Activated naive CD8-positive, alpha-beta T cell treated with anti-CD3 and anti-CD28 coated beads for 36 hours (primary cell): ENCODE measurements around the gene RUNX1. TPM values are rescaled to one million over a fixed set of nuclear protein-coding genes. Genes with fewer than 3 reads are reported as not detected.
A peak's percentile ranks its signal among the peaks of the same experiment; 100 is the strongest.

ENCODE experiments used
- DNase-seq: peaks from one replicate; pipeline ENCODE4 v3.0.0; 2021
- H3K27ac Mint-ChIP-seq: one replicate; pipeline ENCODE4 v1.8.0; 2022; ENCODE audit warnings: mild to moderate bottlenecking, moderate library complexity, mixed read lengths
- H3K27me3 Mint-ChIP-seq: one replicate; pipeline ENCODE4 v1.8.0; 2022; ENCODE audit warnings: mild to moderate bottlenecking, mixed read lengths
- H3K36me3 Mint-ChIP-seq: one replicate; pipeline ENCODE4 v1.8.0; 2021; ENCODE audit warnings: mild to moderate bottlenecking, mixed read lengths
- H3K4me1 Mint-ChIP-seq: one replicate; pipeline ENCODE4 v1.8.0; 2021; ENCODE audit warnings: mixed read lengths
- H3K4me3 Mint-ChIP-seq: one replicate; pipeline ENCODE4 v1.8.0; 2022; ENCODE audit warnings: mild to moderate bottlenecking, moderate library complexity, mixed read lengths
- H3K9me3 Mint-ChIP-seq: one replicate; pipeline ENCODE4 v1.8.0; 2022; ENCODE audit warnings: mixed read lengths
- total RNA-seq, 2 experiments: library from RNA; stranded (reverse); gene quantifications; one replicate each; pipeline ENCODE4 v1.2.3, GENCODE V29; 2021

Gene RUNX1
- total RNA-seq, 2 experiments from 2014 or later = 16.6 to 18.0 TPM

DNA sequence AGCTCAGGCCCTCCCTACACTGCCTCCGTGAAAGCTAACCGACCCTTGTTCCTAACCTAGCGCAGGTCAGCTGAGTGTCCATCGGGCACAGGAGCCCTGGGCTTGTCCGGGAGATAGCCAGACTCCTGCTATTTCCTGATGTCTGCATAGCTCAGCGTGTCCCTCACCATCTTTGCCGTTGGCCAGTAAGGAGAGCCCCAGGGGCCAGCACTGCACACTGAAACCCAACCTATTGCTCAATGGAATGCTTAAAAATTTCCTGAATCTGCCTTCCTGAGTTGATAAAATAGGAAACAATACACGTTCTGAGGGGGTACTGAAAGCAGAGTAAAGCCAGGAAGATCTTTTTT, 2.2 kb downstream of the RUNX1 start:
- Mint-ChIP-seq H3K4me1 (peaks cover 96% of the 10 kb centered on the region), H3K9me3 (no peaks in the 10 kb centered on the region), H3K27me3 (peaks cover 5% of the 10 kb centered on the region), H3K4me3 (peak overlapping the region; percentile 92), H3K27ac (peak overlapping the region; percentile 91), H3K36me3 (peaks cover 13% of the 10 kb centered on the region)
- no peak for DNase-seq

DNA sequence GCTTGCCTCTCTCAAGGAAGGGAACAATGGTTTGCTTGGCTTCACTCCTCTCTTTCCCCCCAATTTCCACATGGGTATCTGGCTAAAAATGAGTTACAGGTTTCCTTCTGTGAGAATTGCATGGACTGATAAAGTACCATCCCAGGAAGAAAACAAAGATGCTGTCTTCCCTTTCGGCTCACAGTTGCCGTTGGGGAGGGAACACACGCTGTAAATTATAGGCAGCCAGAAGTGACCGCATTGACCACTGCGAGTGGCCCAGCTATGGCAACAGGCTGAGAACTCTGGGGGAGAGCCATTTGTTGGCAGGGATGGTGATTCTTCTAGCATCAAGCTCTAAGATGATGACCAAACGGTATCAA, 2.9 kb downstream of the RUNX1 start:
- no peaks in the 10 kb centered on the region for H3K9me3 Mint-ChIP-seq
- peaks cover 13% of the 10 kb centered on the region for H3K36me3 Mint-ChIP-seq
- DNase-seq = no peak
- peaks cover 5% of the 10 kb centered on the region for H3K27me3 Mint-ChIP-seq
- H3K27ac Mint-ChIP-seq = peak overlapping the region; percentile 89
- H3K4me3 Mint-ChIP-seq = peak overlapping the region; percentile 92
- H3K4me1 Mint-ChIP-seq = peaks cover 96% of the 10 kb centered on the region

DNA sequence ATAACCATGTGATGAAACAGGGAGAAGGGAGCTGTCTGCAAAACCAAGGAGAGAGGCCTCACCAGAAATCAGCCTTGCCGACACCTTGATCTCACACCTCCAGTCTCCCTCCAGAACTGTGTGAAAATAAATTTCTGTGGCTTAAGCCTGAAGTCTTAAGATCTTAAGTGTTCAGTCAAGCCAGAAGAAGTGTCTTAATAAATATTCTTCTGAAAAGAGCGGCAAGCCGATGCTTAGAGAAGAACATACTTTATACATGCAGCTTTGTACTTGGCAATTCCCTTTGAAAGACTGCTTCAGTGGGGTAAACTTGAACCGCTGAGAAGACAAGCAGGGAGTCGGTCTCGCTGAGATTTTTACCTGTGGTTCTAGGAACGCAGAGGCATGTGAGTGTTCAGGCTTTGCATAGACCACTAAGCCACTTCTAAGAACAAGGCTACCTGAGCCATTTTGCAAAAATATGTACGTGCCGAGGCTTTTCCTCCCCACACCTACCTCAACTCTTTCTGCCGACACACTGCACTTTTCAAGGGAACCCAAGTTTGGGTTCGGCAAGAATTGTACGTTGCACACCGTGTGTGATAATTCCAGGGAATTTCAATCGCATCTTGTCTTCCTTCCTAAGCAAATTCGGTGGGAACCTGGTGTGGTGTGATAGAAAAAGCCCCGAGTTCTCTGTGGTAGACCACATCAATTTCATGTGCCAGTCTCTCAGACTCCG, 3.4 kb downstream of the RUNX1 start:
- Mint-ChIP-seq H3K4me3 (peak overlapping the region; percentile 92), H3K9me3 (no peaks in the 10 kb centered on the region), H3K36me3 (peaks cover 13% of the 10 kb centered on the region), H3K4me1 (peaks cover 96% of the 10 kb centered on the region), H3K27me3 (peaks cover 5% of the 10 kb centered on the region), H3K27ac (peak overlapping the region; percentile 89)
- peak; percentile 43 for DNase-seq

DNA sequence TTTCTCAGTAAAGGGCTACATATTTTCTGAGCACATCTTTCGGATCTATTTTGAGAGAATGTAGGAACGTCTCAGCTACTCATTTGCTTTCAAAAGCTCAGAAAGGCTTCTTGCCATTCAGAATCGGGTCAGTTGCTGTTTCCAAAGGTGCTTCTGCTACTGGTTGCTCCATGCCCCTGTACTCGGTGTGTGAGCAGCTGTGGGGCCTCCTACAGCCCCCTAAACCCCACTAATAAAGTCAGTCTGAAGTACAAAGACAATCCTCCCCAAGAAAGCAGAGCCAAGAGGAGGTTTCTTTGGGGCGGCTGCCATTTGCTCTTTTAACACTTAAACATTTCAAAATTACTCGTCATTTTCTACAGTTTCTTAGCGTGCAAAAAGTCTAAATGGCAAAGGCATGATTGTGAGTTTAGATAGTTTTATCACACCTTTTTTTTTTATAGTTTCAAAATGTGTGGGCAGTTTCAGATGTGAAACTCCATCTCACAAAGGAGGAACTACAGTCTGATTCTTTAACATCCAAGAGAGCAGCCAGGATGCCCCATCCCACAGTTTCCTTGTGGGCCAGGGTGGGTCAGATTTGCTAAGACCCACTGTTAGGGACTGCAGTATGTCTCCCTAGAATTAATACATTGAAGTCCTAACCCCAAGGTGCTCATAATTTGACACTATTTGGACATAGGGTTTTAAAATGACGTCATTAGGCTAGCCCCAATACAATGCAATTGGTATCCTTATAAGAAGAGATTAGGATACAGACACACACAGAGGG, 4.1 kb downstream of the RUNX1 start:
- peaks cover 95% of the 10 kb centered on the region for H3K4me1 Mint-ChIP-seq
- H3K4me3 Mint-ChIP-seq = peak overlapping the region; percentile 30
- peaks cover 5% of the 10 kb centered on the region for H3K27me3 Mint-ChIP-seq
- peak overlapping the region; percentile 89 for H3K27ac Mint-ChIP-seq
- H3K9me3 Mint-ChIP-seq = no peaks in the 10 kb centered on the region
- no peak for DNase-seq
- peaks cover 13% of the 10 kb centered on the region for H3K36me3 Mint-ChIP-seq

DNA sequence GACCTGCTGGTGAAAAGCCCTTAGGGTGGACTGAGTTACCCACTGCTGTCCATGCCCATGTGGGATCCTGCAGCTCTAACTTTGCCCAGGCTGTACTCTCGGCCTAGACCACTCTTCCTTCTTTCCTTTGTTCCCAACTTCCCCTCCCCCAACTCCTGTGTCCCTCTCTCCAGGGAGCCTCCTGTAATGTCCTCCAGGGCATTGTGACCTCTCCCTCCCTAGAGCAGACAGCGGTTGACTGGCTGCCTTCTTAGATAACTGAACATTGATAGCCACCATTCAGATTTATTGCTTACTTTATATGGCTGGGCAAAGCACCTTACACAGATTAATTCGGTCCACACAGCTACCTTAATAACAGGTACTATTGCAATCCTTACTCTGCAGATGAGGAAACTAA, 5.0 kb downstream of the RUNX1 start:
- peaks cover 3% of the 10 kb centered on the region for H3K27me3 Mint-ChIP-seq
- no peaks in the 10 kb centered on the region for H3K9me3 Mint-ChIP-seq
- peak overlapping the region; percentile 89 for H3K27ac Mint-ChIP-seq
- H3K4me3 Mint-ChIP-seq = no peak overlapping the region
- H3K4me1 Mint-ChIP-seq = peaks cover 94% of the 10 kb centered on the region
- no peak for DNase-seq
- H3K36me3 Mint-ChIP-seq = peaks cover 12% of the 10 kb centered on the region

DNA sequence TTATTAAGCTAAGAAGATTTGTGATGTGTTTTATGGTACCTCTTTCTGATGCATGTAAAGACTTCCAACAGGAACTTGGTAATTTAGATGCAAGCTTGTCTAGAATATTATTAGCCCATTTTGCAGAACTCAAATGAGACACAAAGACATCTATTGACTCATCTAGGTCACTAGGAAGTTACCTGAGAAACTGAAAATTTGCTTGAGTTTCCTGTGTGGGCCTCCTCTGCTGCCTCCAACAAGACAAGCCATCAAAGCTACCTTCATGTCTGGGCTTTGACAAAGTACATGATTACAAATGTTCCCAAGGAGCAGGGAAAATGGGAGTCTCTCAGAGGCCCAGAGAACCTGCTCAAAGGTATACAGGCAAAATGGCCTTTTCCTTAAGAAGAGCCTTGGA, 5.6 kb downstream of the RUNX1 start:
- Mint-ChIP-seq H3K9me3 (no peaks in the 10 kb centered on the region), H3K27me3 (no peaks in the 10 kb centered on the region), H3K4me3 (no peak overlapping the region), H3K27ac (peak overlapping the region; percentile 89), H3K36me3 (peaks cover 13% of the 10 kb centered on the region), H3K4me1 (peaks cover 97% of the 10 kb centered on the region)
- DNase-seq = no peak

DNA sequence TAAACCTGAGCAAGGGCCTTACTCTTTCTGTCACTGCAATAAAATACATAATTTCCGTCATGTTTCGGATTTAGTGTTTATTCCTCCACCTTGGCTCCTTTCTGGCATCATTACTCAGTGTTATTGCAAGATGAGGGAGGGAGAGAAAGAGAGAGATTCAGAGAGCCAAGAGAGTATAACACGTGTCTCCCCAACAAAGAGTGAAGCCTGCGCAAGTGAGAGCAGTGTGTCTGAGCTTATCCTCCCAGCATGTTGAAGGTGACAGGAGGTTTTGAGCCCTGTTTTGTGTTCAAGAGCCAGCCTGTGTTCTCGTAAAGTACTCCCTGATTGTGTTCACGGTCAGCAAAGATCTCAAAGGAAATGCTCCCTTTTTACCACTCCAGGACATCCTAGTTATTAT, 6.3 kb downstream of the RUNX1 start:
- peak overlapping the region; percentile 68 for H3K27ac Mint-ChIP-seq
- H3K9me3 Mint-ChIP-seq = no peaks in the 10 kb centered on the region
- peaks cover 94% of the 10 kb centered on the region for H3K4me1 Mint-ChIP-seq
- no peaks in the 10 kb centered on the region for H3K27me3 Mint-ChIP-seq
- H3K36me3 Mint-ChIP-seq = peaks cover 15% of the 10 kb centered on the region
- peak overlapping the region; percentile 38 for H3K4me3 Mint-ChIP-seq
- DNase-seq = no peak

DNA sequence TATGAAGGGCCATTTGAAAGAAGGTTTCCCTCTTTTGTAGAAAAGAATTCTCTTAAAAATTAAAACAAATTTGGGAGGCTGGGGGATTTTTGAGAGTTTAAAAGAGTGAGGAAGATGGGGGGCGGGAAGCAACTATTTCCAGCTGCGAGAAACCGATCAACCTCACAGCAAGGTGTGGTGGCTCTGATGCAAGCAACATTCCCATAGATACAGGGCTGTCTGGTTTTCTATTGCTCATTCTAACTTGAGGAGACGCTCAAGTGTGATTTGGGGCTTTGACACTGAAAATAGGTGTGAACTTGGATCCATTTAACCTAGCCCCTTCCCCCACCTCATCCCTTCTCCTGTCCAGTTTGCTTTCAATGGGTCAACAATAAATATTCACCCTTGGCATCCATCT, 7.2 kb downstream of the RUNX1 start:
- H3K27ac Mint-ChIP-seq = no peak overlapping the region

DNA sequence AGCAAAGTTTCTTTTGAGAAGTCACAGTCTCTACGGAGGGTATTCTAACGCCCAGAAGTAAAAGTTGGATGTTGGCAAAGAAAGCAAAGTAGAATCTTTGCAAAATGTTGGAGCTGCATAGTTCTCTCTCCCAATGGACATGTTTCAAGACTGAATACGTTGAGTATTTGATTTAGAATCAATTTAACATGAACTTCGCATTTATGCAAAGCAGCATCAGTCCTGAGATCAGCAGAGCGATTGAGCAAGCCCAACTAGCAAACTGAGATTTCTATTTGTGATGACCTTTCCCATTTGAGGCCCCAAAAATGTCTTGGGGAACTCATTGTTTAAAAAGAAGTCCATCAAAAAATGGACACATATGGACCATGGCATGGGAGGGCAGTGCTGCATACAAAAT, 8.0 kb downstream of the RUNX1 start:
- Mint-ChIP-seq H3K36me3 (peaks cover 18% of the 10 kb centered on the region), H3K27me3 (no peaks in the 10 kb centered on the region), H3K4me1 (peaks cover 93% of the 10 kb centered on the region), H3K27ac (peak overlapping the region; percentile 49), H3K9me3 (no peaks in the 10 kb centered on the region), H3K4me3 (peak overlapping the region; percentile 27)
- DNase-seq = no peak

More for the DNA sequence above, 7.2 kb downstream of the RUNX1 start:
- DNase-seq = no peak
- H3K4me1 Mint-ChIP-seq = peaks cover 94% of the 10 kb centered on the region
- no peak overlapping the region for H3K4me3 Mint-ChIP-seq
- no peaks in the 10 kb centered on the region for H3K9me3 Mint-ChIP-seq
- H3K36me3 Mint-ChIP-seq = peaks cover 18% of the 10 kb centered on the region
- no peaks in the 10 kb centered on the region for H3K27me3 Mint-ChIP-seq

DNA sequence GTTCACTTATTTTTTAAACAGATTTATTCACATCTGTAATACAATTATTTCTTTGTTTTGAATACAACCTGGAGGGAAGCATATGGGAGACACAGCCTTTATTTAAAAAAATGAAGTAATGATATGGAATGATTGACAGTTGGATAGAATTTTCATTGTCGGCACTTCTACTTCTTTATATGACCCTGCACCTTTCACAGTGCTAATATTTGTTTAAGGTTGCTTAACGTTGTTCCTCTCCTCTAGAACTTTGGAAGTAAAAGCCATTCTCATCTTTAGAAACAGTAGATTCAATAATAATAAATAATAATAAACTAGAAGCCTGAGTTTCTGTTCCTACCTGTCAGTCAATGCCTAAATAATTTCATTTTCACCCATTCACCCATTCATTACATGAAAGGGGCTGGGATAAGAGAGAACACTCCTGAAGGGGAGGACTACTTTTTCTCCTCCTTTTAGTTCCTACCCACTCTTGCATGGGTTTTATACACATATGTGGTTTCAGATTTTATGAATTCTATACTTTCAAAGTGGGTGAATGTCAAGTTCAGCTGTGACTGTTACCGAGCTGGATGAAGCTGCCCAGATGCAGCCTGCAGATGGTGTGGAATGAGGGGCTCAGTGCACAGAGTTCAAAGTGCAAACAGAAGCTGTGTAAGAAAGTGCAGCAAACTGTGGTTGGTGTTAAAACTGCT, 9.4 kb downstream of the RUNX1 start:
- Mint-ChIP-seq H3K27ac (no peak overlapping the region), H3K9me3 (no peaks in the 10 kb centered on the region), H3K27me3 (no peaks in the 10 kb centered on the region), H3K4me1 (peaks cover 91% of the 10 kb centered on the region), H3K4me3 (no peak overlapping the region), H3K36me3 (peaks cover 20% of the 10 kb centered on the region)
- no peak for DNase-seq

DNA sequence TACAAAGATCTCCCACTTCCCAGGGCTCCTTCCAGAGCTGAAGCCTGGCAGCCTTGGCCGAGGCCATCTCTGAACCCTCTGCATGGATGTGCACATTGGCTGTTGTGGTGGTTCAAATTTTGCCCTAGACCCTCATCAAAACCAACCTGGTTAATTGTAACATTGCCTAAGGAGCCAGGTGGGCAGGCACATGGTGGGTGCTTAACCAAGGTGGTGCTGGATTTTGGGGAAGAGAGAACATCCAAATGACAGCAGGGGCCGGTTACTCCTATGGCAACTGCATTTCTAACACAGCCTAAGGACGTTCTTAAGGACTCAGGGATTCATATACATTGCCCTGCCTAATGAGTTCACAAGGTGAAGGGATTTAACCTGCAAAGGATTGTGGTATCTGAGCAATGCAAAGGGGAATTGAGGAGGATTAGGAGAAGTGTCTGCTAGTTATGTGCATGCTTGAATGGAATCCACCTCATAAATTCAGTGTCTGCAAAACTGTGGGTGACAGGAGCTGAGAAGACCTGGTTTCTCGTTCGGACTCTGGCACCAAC, 10.3 kb downstream of the RUNX1 start:
- H3K27ac Mint-ChIP-seq = no peak overlapping the region
- H3K27me3 Mint-ChIP-seq = no peaks in the 10 kb centered on the region
- peaks cover 91% of the 10 kb centered on the region for H3K4me1 Mint-ChIP-seq
- no peaks in the 10 kb centered on the region for H3K9me3 Mint-ChIP-seq
- DNase-seq = no peak
- H3K4me3 Mint-ChIP-seq = peak overlapping the region; percentile 47
- peaks cover 16% of the 10 kb centered on the region for H3K36me3 Mint-ChIP-seq

DNA sequence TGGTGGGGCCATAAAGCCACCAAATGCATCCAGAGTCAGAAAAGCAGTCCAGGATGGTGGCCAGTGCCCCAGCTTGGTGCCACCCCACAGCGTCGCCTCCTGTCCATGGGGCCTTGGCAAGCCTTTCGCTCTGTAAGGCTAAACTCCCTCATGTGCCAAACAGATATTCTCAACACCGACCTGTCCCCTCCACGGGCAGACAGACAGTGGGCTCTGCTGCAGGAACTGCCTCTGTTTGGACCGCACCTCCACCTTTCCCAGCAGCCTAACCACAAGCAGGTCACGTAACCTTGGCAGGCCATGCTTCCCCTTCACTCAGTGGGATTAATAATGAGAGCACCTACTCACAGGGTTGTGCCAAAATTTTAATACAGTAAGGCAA, 11.7 kb downstream of the RUNX1 start:
- H3K4me1 Mint-ChIP-seq = peaks cover 88% of the 10 kb centered on the region
- H3K9me3 Mint-ChIP-seq = no peaks in the 10 kb centered on the region
- no peaks in the 10 kb centered on the region for H3K27me3 Mint-ChIP-seq
- H3K4me3 Mint-ChIP-seq = peak overlapping the region; percentile 57
- DNase-seq = no peak
- H3K36me3 Mint-ChIP-seq = peaks cover 18% of the 10 kb centered on the region
- H3K27ac Mint-ChIP-seq = peak overlapping the region; percentile 77

DNA sequence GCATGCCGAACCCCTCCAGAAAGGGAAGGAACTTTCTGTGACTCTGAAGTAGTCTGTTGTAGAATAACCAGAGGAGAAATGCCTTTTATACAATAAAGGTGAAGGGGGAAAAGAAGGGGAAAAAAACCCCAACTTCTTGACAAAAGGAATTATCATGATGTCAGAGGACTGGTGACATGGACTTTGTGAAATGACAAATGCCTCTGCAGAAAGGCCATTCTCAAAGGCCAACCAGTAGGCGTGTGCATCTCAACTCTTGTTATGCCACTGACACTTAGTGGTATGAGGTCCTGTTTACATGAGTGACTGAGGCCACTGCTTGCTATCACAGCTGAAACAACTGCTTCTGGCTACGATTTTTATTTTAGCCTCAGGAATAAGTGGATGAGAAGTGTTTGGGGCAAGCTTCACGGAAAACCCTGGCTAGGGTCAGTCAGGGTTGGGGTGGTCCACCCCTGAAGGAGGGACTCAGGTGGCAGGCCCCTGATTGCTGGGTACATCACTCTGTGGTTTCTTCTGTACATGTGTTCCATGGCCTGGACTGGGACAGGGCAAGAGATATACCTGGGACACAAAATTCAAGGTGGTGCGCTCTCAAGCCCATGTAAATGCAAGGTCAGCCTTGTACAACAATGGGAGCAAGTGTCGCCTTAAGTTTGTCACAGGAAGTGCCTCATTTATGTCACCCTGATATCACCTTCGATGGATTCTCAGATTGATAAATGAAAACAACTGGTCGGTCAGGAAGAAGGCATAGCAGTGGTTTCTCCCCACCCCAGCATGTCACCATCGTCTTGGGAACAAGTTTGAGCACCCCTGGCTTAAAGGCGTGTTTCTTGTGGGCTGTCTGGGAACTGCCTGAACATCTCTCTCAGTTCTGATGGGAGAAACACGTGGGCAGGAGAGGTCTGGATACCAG, 12.4 kb downstream of the RUNX1 start:
- Mint-ChIP-seq H3K4me3 (no peak overlapping the region), H3K4me1 (peaks cover 86% of the 10 kb centered on the region), H3K27ac (peak overlapping the region; percentile 77), H3K27me3 (no peaks in the 10 kb centered on the region), H3K36me3 (peaks cover 22% of the 10 kb centered on the region), H3K9me3 (no peaks in the 10 kb centered on the region)
- no peak for DNase-seq

DNA sequence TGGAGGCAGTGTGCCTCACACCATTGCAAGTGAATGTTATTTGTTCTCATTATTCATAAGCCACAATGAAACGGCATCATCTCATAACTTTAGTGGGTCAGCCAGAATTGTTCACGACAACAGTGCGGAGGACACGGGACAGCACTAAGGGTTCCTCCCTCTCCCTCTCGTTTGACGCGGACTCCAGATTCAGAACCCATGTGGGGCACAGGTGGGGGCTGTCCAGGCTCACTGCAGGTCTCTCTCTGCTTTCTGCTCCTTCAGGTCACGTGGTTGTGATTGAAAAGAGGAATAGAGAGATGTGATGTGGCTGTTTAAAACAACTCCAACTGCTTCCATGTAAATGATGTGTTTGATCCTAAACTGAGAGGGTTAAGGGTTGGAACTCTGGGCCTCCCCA, 13.5 kb downstream of the RUNX1 start:
- Mint-ChIP-seq H3K27ac (peak overlapping the region; percentile 76), H3K4me3 (no peak overlapping the region), H3K36me3 (peaks cover 25% of the 10 kb centered on the region), H3K9me3 (no peaks in the 10 kb centered on the region), H3K4me1 (peaks cover 81% of the 10 kb centered on the region), H3K27me3 (no peaks in the 10 kb centered on the region)
- no peak for DNase-seq
